C4-2B (cell line): ENCODE data around the gene DPP7.

Experiments
- H3K27ac ChIP-seq: fragments of 450-650 bp; 2 replicates; pipeline ENCODE4 v1.5.1; 2017
- ZFX ChIP-seq: fragments of 450-650 bp; IDR thresholded peaks from 2 replicates; pipeline ENCODE4 v1.6.1; 2017
- TF ChIP-seq, protein P1 (sequence below): fragments of 450-650 bp; conservative IDR thresholded peaks from 2 replicates; pipeline ENCODE4 v1.5.1; 2017; ENCODE audit warnings: mild to moderate bottlenecking

The DPP7 gene

DNA sequence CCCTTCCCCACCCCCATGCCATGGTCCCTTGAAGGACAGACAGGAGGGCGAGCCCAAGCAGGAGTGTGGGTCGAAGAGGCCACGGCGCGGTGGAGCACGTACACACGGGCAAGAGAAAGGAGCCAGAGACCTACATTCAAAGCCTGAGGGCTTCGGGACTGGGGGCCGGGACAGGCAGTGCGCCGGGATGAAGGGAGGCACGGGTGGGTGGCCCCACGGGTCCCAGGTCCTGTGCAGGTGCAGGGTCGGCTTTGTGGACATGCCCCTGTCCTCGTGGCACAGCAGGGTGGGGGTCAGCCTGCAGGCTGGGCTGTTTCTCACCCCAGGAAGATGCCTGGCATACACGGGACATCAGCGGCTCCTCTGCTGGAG is 45.5 kb upstream of the DPP7 start:
- no peak overlapping the region for H3K27ac ChIP-seq
- TF ChIP-seq, protein P1, sequence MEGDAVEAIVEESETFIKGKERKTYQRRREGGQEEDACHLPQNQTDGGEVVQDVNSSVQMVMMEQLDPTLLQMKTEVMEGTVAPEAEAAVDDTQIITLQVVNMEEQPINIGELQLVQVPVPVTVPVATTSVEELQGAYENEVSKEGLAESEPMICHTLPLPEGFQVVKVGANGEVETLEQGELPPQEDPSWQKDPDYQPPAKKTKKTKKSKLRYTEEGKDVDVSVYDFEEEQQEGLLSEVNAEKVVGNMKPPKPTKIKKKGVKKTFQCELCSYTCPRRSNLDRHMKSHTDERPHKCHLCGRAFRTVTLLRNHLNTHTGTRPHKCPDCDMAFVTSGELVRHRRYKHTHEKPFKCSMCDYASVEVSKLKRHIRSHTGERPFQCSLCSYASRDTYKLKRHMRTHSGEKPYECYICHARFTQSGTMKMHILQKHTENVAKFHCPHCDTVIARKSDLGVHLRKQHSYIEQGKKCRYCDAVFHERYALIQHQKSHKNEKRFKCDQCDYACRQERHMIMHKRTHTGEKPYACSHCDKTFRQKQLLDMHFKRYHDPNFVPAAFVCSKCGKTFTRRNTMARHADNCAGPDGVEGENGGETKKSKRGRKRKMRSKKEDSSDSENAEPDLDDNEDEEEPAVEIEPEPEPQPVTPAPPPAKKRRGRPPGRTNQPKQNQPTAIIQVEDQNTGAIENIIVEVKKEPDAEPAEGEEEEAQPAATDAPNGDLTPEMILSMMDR, result no peak
- TF ChIP-seq ZFX, result no peak

DNA sequence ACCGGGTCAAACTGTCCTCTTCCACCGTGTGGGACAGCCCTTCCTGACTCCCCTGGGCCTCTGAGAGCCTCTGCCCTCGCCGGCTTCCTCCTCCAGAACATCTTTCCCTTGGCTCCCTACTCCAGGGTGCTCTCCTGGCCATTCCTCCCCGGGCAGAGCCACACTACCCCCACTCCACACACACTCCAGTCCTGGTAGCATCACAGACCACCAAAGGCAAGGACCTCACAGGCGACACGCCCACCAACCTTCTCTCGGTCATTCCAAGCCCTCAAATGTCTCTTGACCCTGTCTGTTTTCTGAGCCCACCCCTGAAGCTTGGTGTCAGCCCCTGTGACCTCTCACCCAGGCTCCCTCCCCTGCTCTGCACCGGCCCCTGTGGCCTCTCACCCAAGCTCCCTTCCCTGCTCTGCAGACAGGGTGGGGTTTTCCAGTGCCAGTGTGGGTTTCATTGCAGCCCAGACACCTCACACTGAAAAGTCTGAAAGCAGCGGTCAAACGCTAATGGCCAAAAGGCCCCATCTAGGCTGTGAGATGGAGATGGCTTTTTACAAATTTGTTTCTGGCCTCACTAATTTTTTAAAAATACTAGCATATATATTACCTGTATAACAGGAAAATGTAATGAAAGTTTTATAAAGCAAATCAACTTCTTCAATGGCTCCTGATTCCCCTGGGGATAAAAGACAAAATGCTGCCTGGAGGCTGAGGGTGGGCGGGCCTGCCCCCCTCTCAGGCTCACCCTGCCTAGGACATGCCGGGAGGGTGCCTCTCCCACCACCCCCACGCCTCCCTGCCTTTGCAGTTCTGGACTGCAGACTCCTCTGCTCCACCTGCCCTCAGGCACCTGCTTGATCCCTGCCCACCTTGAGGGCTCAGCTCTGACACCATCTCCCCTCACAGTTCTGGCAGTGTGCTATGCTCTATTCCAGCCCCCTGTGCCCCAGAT is 44.8 kb upstream of the DPP7 start:
- no peak overlapping the region for H3K27ac ChIP-seq
- TF ChIP-seq ZFX, result no peak
- TF ChIP-seq, protein P1, result no peak

DNA sequence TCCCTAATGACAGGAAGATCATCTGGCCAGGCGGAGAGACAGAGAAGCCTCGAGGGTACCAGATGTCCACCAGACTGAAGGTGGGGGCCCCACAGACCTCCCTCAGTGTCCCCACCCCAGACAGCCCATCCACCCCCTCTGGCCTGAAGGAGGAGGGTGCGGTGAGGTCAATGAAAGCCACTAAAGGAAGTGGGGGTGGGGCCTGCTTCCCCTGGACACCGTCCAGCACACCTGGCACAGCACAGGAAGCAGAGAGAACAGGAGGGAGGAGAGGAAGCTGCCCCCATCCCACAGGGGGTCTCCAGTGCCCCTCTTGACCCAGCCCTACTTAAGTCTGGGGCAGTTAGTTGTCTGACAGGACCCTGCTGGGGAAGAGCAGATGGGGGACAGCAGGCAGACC is 44.1 kb upstream of the DPP7 start:
- no peak overlapping the region for H3K27ac ChIP-seq

GRCh38 chr9:137157618-137158415 is 43.3 kb upstream of the DPP7 start:
- TF ChIP-seq, protein P1, result no peak
- no peak for TF ChIP-seq ZFX
- no peak overlapping the region for H3K27ac ChIP-seq

More for the DNA sequence above, 44.1 kb upstream of the DPP7 start:
- TF ChIP-seq, protein P1, result no peak
- no peak for TF ChIP-seq ZFX

DNA sequence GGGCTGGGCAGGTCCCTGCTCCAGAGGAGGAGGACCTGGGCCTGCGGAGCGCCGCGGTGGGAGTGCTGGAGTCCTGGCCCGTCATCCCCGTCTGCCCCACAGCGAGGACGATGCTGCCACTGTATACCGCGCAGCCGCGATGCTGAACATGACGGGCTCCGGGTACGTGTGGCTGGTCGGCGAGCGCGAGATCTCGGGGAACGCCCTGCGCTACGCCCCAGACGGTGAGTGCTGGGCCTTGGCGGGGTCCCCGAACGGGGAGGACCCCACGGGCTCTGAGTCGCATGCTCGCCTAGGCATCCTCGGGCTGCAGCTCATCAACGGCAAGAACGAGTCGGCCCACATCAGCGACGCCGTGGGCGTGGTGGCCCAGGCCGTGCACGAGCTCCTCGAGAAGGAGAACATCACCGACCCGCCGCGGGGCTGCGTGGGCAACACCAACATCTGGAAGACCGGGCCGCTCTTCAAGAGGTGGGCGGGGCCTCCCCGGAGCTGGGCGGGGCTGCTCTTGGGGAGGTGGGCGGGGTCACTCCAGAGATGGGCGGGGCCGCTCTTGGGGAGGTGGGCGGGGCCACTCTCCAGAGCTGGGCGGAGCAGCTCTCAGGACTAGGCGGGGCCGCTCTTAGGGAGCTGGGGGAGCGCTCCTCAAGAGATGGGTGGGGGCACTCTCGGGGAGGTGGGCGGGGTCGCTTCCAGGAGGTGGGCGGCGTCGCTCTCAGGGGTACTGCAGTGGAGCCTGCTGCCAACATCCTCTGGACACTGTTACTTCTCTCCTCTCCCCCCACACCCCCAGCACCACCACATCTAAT is 42.2 kb upstream of the DPP7 start:
- TF ChIP-seq ZFX, result no peak
- TF ChIP-seq, protein P1, result no peak
- H3K27ac ChIP-seq, result no peak overlapping the region

- no peak for TF ChIP-seq ZFX
- TF ChIP-seq, protein P1, result no peak
These were observed 38.4 kb upstream of the DPP7 start for GRCh38 chr9:137152844-137153405.

More at GRCh38 chr9:137152844-137153405, 38.4 kb upstream of the DPP7 start:
- H3K27ac ChIP-seq, result no peak overlapping the region
